ENCODE data around the gene LRRC63.
"Not testable (repeated sequence)": the region's sequence is repeated elsewhere in the genome, so short reads cannot be mapped to it uniquely, and the experiment has no call there.

The LRRC63 gene

DNA sequence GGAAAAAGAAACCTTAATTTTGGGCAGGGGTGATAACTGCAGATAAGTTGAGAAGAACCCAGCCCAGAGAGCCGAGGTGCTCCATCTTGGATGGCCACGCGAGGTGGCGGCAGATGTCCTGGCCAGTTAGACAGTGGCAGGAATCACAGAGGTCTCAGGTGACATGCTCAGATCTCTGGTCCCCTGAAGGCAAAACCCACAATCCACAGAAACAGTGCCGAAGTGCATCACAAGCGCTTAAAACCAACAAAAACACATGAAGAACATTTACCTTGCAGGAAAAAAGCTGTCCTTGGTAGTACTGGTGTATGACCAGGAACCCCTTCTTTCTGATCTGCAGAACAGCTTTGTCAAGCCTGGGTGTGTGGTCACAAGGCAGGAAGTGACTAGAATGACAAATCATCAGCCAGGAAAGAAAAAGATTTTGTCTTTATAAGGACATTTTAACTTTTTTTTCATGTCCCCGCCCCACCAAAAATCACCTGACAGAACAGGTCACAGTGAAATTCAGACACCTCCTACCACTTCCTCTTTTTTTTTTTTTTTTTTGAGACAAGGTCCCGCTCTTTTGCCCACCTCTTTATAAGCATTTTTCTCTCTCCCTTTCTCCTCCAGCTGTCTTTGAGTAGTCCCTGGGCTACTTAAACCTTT lies 29.8 kb upstream of the LRRC63 start, which contains the start of gene LCP1:
TSS of gene LCP1 (minus strand) at position 338 of the 651 bp plus-strand sequence. CDS start 22,515 bp downstream, outside the sequence.
- DNase-seq (ENCODE audit: low spot score), result peak; percentile 16

DNA sequence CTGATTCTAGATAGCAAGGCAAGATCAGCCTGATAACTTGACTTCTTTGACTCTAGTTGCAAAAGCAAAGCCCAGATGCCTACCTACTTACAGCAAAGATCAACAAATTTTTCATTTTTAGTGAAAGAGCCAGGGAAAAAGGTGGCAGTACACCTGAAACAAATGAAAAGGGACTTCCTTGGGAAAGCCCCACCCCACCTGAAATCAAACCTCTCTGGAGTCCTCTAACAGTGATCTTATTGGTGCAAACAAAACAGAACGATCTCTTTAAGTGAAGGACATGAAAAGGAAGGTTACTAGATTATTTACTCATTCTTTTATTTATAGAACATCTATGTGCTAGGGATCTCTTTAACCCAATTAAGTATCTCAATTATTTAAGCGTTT lies 29.2 kb upstream of the LRRC63 start:
- no peak for DNase-seq (ENCODE audit: low spot score)

DNA sequence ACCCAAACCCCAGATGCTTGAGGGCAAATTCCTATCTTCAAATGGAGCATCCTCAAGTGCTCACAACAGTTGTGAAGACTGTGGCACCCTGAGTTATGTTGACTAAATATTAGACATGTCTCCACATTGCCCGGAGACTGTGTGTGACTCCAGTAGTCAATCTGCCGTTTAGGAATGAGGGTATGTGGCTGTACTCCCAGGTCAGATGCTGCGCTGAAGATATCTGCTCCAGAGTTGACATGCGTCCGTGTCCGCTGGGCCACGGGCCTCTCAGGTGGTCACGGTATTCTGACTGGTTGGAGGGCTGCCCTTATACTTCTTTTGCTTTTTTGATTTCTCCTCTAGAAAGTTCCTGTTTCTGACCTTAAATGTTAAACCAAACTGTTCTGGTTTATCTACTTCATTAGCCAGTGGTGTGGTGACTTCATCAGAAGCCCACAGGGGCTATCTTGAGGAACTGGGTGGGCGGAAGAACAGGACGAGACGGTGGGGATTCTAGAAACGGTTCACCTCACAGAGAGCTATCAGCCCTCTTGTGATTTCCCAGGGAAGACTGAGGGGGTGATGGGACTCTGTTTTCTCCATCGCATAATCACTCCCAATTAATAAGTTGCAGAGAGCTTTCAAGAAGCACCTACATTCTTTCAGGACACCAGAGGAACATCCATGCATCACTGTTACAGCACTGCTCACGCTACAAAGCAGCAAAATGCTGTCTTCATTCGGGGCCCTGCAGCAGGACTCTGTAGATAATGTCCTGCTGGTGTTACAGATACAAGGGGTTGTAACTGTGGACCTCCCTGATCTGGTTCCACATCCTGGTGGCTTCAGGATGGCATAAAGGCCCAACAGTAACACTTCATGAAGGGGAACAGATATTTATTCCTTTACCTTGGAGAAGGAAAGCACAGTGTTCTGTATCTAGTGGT lies 28.4 kb upstream of the LRRC63 start:
- no peak for DNase-seq (ENCODE audit: low spot score)

DNA sequence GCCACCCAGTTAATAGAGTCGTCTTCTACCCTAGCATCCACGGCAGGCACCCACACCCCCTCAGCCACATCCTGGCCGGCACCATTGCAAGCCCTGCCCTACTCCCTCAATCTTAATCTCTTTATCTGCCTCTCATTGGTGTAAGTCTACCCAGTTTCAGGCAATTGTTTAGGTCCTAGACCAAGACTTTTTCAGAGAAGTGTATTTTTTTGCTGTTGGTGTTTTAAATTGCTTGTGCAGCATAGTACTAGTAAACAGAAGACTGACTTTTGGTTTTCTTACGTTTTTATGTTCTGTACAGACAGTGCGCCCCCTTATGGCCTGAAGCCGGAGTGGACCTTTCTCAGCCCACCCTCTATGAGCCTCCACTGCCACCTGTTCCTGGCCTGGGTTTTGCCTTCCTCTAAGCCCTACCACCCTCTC lies 27.4 kb upstream of the LRRC63 start:
- DNase-seq (ENCODE audit: low spot score), result peak; percentile 17

DNA sequence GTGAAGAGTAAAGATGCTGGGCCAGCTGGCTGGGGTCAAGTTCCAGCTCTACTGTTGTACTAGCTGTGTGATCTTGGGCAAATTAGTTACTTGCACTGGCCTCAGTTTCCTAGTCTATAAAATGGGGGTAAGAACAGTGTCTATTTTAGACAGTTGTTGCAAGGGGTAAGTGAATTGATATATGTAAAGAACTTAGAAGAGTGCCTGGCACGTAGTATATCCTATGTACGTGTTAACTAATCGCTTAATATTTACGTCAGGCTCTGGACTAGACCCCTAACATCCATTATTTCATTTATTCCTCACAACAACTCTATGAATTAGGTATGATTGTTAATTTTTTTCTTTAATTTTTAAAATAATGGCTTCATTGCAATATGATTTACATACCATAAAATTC lies 26.1 kb upstream of the LRRC63 start:
- no peak for DNase-seq (ENCODE audit: low spot score)

DNA sequence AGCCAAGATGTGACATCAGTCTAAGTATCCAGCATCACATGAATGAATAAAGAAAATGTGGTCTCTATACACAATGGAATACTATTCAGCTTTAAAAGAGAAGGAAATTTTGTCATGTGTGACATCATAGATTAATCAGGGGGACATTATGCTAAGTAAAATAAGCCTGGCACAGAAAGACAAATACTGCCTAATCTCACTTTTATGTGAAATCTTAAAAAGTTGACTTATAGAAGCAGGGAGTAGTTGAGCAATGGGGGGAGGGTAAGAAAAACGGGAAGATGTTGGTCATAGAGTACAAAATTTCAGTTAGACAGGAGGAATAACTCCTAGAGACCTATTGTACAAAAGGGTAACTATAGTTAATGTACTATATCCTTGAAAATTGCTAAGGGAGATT lies 19.3 kb upstream of the LRRC63 start:
- DNase-seq (ENCODE audit: low spot score), result no peak

DNA sequence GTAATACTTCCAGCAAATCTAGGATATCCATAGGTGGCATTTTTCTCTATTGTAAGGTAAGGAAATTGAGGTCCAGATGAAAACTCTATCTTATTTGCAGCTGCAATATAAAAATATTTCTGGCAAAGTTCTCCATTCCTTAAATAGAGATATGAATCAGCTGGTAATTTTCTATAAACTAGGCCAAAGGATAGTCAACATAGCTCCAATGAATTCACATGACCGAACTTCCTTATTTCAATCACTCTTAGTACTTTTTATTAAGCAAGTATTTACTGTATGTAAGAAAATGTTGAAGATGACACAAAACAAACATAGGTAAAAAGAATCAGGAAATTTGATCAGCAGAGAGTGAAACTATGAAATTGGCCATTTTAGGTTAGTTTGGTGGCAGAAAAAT lies 16.7 kb upstream of the LRRC63 start:
- DNase-seq (ENCODE audit: low spot score), result no peak

DNA sequence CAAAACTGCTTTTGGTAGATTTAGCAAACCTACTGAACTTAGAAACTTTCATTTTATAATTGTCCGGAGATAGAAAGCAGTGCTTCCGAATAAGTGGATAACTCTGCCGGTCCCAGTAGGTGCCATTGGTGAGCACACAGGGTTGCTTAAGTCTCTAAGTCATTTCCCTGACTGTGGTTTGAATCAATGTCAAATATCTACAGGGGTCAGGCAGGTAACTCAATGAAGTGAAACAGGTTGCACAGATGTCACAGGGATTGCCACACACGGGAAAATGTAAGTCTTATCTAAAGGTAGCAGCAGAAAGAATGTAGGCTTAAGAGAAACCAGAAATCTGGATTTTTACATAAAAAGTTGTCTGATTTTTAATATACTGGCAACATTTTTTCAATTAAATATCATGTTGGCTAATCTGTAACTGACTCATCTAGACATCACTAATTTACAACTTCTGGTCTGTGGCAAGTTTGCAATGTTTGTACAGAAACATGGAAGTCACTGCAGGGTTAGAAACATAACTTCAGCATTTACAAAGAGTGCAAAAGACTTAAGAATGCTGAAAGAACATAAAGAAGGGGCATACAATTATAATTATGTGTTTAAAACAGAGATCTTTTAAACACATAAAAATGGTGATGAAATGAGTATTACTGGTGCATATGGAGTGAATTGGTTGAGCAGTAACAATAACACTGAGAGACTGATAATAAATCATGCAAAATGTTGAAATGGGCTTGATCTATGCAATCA lies 14.3 kb upstream of the LRRC63 start:
- no peak for DNase-seq (ENCODE audit: low spot score)

DNA sequence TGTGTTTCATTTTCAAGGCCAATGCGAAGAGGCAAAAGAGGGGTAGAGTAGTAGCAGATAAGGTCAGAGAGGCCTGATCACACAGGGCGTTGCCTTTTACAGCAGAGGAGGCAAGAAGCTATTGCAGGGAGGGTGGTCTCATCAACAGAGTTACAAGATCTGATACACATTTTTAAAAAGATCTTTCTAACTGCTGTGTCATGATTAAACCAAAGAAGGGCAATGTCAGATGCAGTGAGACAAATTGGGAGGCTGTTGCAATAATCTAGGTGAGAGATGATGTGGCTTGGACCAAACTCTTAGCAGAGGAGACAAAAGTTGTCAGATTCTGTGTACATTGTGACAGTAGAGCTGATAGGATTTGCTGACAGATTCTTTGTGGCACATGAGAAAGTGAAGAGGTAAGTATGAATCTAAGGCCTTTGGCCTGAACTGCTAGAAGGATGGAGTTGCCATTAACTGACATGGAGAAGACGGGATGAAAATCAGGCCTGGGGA lies 13.0 kb upstream of the LRRC63 start:
- DNase-seq (ENCODE audit: low spot score), result no peak

DNA sequence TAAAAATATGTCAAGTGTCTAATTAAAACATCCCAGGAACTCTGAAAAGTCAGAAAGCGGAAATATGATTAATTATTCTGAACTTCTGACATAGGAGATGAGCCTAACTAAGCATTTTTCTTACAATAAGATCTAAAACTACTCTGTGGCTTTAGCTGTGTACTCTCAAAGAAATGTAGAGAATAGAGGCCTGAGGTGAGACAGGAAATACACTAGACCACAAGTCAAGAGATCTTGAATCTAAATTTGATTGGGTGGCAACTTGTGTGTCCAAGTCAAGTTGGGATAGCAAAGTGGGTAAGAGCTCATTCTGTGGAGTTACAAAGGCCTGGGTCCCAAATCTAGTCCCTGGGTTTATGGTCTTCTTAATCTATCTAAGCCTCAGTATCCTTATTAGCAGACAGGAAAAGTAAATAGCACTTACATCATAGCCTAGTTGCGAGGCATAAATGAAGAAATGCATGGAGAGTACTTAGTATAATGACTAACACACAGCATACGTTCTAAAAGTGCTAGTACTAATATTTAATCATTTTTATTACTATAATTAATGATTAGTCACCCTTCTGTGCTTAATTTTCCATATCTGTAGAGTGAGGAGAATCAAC lies 9.4 kb upstream of the LRRC63 start:
- no peak for DNase-seq (ENCODE audit: low spot score)

DNA sequence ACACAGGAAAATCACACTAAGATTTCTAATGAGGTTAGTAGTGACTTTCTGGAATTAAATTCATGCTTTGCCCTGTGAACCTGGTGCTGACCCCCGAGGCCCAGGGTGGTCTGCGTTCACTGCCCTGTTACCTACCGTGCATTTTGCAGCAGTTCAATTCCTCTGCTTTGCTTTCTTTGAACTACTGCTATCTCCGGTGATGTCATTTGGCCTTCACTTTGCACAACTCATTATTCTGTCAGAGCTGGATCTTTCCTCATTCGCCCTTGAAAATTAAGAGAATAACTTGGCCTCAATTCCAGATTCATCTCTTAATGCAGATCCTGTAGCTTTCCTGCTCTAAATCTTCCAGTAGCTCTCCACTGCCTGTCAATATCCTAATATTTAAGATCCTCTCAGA lies 8.8 kb upstream of the LRRC63 start:
- DNase-seq (ENCODE audit: low spot score), result no peak

DNA sequence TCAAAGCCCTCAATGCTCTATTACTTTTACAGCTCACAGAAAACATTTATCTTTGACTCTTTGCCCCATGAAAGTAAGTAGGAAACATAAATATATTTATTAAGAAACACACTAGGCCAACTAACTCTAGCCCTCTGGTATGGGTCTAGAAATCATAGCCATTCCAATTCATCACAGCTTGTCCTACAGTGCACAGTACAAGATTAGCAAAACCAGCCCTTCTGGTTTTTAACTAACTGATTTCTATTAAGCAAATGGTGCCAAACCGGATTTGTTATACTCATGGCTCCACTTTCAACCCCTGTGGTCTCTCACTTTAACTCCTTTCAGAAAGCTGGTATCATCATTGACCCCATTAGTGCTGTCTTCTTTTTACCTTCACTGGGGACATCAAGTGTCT lies 5.6 kb upstream of the LRRC63 start:
- no peak for DNase-seq (ENCODE audit: low spot score)

DNA sequence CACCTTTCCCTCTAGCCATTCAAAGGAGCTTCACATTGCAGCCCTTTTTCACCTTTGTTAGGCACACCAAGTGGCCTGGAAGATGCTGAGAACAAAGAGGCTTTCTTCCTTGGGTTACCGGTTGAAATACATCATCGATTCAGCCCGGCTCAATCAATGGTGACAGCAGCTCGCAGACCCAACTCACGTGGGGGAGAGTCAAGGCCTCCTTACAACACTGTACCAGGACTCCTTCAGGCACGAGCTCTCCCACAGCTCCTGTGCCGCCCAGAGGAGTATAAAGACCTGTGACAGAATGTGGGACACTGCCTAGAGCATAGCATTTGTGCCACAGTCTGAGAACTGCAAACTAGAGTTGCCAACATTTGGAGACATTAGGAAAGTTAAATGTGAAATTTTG lies 3.9 kb upstream of the LRRC63 start:
- no peak for DNase-seq (ENCODE audit: low spot score)

DNA sequence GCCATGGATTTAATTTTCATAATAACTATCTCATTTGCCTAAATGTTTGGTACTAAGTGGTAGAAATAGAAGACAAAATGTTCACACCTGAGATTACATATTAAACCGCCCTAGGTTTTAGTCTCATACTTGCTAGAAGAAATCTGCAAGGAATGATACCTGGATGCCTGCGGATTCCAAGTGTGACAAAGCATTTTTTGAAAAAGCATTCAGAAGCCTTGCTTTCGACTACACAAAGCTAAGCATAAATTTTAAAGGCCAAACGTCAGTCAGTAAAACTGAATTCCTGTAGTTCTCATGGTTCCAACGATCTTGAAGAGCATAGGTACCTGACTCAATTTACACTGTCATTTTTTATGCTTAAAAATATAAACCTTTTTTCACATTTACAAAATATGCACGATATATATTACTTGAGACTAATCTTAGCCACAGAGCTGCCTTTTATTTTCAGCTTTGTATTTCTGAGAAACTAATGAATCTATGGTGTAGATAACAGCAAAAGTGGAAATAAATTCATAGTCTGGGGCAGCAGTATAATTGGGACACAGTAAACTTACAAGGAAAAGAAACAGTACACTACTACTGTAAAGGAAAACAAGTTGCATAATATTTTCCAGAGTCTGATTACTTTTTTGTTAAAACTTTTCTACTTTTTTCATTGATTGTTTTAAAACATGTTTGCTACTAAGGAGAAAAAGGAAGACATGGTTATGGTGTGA lies 1.2 kb upstream of the LRRC63 start:
- no peak for DNase-seq (ENCODE audit: low spot score)

DNA sequence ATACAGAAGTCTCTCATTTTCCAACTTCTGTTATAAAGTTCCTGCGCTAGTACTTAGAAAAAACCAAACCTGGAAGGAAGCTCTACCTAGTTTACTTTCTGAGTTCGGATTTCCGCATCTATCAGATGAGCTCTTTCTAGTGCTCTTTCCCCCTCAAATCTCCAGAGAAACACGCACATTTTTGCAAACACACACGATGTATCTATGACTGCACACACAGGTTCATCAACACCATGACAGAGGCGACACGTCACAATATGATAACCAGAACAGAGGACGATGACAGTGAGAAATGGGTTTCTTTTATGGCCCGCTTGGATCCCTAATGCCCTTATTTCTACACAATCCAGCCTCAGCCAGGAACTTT lies 629 bp upstream of the LRRC63 start:
- DNase-seq (ENCODE audit: low spot score), result no peak

DNA sequence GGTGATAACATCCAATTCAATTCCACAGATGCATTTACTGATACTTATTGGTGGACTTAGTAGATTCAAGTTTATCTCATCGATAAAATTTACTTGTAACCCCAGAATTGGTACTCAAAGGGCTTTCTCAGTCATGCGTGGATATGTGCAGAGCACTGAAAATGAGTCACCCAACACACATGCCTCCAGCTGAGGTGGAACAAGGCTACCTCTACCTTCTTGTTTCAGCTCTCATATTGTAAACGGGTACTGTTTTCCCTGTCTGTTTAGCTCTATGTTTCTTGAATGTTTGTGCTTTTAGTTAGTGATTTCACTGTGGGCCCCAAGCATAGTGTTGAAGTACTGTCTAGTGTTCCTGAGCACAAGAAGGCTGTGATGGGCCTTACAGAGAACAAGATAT lies 1.5 kb downstream of the LRRC63 start:
- no peak for DNase-seq (ENCODE audit: low spot score)

DNA sequence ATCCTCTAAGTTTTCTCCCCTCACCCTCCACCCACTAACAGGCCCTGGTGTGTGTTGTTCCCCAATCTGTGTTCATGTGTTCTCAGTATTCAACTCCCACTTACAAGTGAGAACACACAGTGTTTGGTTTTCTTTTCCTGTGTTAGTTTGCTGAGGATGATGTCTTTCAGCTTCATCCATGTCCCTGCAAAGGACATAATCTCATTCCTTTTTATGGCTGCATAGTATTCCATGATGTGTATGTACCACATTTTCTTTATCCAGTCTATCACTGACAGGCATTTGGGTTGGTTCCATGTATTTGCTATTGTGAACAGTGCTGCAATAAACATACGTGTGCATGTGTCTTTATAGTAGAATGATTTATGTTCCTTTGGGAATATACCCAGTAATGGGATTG lies 3.0 kb downstream of the LRRC63 start:
- DNase-seq (ENCODE audit: low spot score), result not testable (repeated sequence)

DNA sequence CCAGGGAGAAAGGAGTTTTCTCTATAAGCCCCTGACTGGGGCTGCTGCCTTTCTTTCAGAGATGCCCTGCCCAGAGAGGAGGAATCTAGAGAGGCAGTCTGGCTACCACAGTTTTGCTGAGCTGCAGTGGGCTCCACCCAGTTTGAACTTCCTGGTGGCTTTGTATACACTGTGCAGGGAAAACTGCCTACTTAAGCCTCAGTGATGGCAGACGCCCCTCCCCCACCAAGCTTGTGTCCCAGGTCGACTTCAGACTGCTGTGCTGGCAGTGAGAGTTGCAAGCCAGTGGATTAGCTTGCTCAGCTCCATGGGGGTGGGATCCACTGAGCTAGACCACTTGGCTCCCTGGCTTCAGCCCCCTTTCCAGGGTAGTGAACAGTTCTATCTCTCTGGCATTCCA lies 8.5 kb downstream of the LRRC63 start:
- not testable (repeated sequence) for DNase-seq (ENCODE audit: low spot score)

DNA sequence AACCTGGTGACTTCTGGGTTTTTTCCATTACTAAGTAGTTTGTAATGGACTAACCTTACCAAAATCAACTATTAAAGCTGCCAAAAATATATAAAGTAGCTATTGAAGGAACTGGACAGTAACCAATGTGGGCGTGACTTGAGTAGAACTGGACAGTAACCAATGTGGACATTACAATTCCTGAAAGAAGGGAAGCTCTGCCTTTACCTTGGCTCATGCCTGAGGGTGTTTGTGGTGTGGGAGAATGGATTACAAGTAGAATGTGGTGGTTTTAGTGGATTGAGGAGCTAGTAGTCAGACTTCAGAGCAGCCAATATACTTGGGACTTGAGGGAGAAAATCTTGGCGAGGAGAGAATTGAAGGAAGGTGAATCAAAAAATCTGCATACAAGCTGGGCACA lies 17.5 kb downstream of the LRRC63 start:
- no peak for DNase-seq (ENCODE audit: low spot score)

DNA sequence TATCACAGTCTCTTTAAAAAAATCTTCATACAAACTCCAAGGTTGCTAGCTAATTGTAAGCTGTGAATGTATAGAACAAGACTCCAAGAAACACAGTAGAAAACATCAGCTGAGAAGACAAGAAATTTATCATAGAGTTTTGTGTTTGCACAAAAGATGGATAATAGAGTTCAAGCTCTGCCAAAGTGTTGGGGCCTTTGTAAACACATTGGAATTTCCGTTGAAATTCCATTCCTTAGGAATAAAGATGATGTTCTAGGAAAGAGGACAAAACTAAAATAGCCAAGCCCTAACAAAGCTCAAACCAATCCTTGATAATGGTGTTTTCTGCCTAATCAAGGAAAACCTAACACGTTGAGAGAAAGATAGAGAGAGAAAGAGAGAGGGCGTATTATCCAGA lies 20.6 kb downstream of the LRRC63 start:
- no peak for DNase-seq (ENCODE audit: low spot score)

DNA sequence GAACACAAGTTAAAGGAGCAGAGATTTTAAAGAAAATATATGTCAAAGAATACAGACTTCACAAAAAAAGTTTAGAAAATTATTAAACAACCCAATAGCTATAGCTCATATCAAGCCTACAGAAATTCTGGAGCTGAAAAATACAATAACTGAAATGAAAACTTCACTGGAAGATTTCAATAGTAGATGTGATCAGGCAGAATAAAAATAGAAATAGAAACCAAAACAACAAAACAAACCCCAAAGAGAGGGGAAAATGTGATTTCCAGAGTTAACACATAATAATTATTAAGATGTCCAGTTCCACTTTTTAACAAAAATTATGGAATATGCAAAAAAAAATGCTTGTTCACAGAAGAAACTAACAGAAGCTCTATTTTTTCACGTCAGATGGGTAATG lies 23.6 kb downstream of the LRRC63 start:
- DNase-seq (ENCODE audit: low spot score), result no peak

DNA sequence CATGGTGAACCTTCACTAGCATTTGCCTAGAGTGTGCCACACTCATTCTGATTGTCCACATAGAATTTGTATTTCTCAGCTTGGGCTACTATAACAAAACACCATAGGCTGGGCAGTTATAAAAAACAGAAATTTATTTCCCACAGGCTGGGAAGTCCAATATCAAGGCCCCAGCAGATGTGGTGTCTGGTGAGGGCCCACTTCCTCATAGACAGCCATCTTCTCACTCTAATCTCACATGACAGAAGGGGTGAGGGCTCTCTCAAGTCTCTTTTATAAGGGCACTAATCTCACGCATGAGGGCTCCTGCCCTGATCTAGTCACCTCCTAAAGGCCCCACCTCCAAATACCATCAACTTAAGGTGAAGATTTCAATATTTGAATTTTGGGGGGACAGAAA lies 53.6 kb downstream of the LRRC63 start:
- DNase-seq (ENCODE audit: low spot score), result no peak

Data from SW480 (cell line).